Measurements from ENCODE around the gene PKNOX2. TPM values are rescaled to one million over a fixed set of nuclear protein-coding genes. Genes with fewer than 3 reads are reported as not detected.

The PKNOX2 gene
- total RNA-seq, 1 donor from 2014 or later = 20.2 TPM

DNA sequence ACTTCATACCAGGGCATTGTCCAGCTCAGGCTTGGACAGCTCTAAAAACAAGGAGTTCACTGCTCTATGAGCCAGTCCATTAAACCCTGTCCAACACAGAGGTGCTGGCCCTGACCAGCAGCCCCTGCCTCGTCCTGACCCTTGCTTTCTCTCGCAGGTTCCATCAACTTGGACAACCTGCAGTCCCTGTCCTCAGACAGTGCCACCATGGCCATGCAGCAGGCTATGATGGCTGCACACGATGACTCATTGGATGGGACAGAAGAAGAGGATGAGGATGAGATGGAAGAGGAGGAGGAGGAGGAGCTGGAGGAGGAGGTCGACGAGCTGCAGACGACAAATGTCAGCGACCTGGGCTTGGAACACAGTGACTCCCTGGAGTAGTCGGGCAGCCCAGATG, 266.5 kb downstream of the PKNOX2 start:
- no peak for DNase-seq (ENCODE audit: low read depth)

DNA sequence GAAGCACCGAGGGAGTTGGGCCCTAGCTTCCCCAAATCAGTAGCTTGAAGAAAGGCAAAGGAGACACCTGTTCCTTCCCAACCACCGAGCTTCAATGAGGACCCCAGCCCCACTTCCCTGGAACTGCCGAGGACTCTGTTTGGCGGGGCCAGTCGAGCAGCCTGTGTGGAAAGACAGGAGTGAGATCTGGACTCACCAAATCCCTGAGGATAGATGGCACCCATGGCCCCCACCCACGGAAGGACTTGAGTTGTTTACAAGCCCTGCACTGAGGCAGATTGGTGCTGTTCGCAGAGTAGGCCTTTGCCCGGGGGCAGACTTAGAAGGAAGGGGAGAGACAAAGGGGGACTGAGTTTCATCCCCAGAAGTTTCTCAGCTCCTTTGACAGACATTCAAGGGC, 266.9 kb downstream of the PKNOX2 start:
- DNase-seq (ENCODE audit: low read depth) = no peak

DNA sequence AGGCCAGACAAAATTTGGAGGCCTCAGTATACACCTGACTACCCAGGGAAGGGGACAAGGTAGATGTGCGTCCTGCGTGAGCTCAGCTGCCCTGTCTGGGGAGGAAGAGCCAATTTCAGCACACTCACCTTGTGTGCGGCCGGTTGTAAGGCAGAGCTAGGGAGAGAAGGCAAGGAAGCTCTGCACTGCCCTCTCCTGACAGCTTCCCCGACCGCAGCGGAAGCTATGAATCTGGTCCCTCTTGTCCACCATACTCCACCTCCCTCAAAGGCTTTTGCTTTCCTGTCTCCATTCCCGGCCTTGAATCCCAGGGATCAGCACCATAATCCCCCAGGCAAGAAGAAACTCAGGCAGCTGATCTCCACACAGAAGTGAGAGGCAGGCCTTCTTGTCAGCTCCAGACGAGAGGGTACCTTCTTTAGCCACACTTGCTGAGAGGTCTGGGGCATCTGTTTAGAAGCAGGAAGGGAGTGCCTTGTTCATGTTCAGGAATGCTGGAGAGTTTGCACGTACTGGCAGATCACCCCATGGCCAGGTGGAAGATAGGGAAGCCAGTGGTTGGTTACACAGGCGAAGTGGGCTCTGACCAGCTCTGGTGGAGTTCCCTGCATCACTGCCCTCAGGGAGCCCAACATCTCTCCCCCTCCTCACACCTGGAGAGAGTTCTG, 269.0 kb downstream of the PKNOX2 start:
- peak; percentile 49 for DNase-seq (ENCODE audit: low read depth)

- no peak for DNase-seq (ENCODE audit: low read depth)
Measured at GRCh38 chr11:125435461-125436238, 271.1 kb downstream of the PKNOX2 start.

DNA sequence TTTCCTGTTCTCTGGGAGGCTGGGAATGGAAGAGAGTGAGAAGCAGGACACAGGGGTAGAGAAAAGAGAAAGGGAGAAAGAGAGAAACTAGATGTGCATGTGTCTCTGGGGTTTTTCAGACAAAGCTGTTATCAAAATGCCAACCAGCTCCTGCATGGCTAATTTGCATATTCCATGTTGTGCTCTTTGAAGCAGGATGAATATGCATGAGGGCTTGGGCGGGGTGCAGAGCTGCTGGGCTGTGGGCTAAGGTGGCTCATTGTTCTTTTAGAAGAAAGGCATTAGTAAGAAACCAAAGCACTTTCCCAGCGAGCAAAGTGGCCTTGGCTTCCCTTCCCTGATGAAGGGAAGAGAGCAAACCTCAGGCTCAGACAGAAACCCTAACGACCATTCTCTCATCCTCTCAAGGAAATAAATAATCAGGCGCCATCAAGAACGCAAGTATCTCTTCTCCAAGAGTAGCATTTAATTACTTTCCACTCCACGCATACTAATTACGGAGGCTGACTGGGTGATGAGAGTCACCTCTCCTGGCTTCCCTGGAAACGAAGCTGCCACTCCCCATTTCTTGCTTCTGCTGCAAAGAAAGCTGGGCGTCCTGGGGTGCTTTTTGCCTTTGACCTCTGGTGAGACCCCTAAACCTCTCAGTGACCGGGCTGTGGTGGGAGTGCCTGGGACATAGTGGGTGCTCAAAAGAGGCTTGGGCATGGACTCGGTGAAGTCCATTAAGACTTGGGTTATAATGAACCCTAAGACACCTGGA, 277.3 kb downstream of the PKNOX2 start:
- no peak for DNase-seq (ENCODE audit: low read depth)

DNA sequence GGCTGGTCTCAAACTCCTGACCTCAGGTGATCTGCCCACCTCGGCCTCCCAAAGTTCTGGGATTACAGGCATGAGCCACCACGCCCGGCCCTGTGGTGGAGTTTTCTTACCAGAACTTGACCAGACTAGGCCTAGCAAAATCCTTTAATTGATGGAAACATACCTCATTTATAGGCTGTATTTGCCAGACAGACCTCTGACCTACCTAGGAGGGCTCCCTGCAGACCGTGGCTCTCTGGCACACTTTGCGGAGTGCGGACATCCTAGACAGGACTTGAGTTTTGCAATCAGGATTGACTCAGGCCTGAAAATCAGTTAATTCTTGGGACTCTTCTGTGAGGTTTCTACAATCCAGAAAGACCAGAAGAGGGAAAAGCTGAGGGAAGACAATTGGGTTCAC, 278.4 kb downstream of the PKNOX2 start:
- no peak for DNase-seq (ENCODE audit: low read depth)

DNA sequence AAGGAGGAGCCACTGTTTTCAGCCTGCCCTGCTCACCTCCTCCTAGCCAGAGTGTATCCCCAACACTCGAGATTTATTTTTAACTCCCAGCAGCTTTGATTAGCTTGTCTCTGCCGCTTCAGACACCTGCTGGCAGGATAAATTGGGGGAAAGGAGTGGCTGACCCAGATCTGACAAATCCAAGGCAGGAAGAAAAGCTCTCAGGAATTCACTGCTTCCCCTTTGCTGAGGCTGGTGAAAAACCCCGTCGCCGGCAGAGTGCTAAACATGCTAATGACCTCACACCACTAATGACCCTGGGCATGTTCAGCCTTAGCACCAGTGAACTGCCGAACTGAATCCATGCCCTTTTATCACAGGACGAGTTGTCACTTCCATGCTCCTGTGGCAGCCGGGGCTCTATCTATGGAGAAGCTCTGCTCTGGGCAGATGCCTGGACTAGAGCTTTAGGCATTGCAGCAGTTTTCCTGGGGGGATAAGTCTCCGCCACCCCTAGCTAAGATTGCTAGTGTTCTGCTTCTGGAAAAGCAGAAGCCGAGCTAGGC, 279.3 kb downstream of the PKNOX2 start:
- peak; percentile 44 for DNase-seq (ENCODE audit: low read depth)

- no peak for DNase-seq (ENCODE audit: low read depth)
Measured at GRCh38 chr11:125445731-125446130, 281.2 kb downstream of the PKNOX2 start.

- DNase-seq (ENCODE audit: low read depth) = no peak
Measured at GRCh38 chr11:125446279-125446678, 281.7 kb downstream of the PKNOX2 start.

DNA sequence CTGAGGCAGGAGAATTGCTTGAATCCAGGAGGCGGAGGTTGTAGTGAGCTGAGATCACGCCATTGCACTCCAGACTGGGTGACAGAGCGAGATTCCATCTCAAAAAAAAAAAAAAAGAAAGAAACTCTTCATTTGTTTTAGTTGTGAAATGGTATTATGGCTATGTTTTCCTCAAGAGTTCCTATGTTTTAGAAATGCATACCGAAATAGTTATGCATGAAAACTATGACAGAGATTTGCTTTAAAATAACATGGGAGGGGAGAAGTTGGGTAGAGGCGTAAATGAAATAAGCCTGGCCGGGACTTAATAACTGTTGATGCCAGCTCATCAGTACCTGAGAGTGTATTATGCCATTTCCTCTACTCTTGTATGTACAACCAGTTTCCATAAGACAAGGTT, 283.2 kb downstream of the PKNOX2 start:
- DNase-seq (ENCODE audit: low read depth) = no peak

- DNase-seq (ENCODE audit: low read depth) = no peak
Measured at GRCh38 chr11:125448136-125448535, 283.6 kb downstream of the PKNOX2 start.

DNA sequence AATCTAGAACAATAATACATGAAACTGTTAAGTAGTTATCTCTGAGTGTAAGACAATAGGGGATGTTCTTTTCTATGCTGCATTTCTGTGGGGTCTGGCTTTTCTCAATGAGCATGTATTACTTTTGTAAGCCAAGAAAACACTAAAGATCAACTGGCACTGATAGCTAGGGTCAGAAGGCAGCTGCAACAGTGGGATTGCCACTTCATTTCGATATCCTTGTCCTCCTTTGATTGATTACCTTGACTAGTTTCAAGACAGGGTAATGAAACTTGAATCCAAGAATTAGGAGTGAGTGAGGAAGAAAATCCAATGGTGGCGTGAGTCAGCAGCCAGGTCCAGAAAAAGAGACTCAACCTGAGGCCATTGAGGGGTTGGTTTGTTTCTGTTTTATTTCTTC, 285.0 kb downstream of the PKNOX2 start:
- no peak for DNase-seq (ENCODE audit: low read depth)

GRCh38 chr11:125451400-125452124, 287.0 kb downstream of the PKNOX2 start:
- peak; percentile 35 for DNase-seq (ENCODE audit: low read depth)

DNA sequence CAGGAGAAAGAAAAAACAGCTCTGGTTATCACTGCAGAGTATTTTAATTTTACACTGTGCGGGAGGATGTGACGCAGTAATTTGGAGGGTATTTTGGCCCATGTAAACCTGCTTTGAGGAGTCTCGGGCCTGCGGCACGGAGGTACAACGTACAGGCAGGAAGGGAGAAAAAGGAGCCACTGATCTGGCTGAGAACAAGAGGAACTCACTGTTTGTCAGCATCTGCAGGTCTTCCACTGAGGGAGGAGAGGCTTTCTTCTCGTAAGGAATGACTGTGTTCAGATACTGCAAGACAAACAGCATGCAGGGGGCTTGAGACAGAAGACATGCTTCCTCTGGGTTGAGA, 287.5 kb downstream of the PKNOX2 start:
- DNase-seq (ENCODE audit: low read depth) = no peak

DNA sequence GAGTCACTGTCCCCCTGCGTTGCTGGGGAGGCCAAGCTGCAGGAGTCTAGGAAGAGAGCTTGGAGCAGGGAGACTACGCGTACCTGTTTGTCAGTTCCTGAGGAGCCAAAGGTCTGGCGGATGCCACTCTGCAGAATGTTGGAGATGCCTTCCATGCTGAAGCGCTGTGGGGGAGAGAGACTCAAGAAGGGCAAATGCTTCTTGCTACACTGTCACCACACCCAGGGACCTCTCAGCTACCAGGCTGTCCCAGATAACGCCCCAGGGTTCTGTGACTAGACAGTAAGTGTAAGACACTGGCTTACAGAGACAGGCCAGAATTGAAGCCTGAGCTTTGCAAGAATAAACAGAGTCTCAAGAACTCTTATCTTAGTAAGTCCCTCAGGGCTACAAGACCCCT, 289.5 kb downstream of the PKNOX2 start:
- DNase-seq (ENCODE audit: low read depth) = no peak

DNA sequence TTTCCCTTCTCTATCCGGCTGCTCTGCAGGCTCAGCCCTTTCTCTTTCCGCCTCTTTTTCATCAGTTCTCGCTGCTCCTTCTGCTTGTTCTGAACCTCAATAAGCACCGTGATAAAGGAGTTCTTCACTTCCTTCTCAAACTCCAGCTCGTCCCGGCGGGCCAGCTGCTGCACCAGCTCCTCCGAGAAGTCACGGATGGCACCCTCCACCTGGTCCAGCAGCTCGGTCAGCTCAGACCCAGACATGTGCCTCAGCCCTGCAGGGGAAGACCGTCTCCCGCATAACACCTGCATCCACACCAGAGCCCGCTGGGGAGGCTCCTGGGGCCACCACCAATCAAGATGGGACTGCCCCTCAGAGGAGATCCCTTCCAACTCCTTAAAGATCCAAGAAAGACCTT, 291.3 kb downstream of the PKNOX2 start:
- DNase-seq (ENCODE audit: low read depth) = no peak

GRCh38 chr11:125457814-125458343, 293.3 kb downstream of the PKNOX2 start:
- peak; percentile 85 for DNase-seq (ENCODE audit: low read depth)

DNA sequence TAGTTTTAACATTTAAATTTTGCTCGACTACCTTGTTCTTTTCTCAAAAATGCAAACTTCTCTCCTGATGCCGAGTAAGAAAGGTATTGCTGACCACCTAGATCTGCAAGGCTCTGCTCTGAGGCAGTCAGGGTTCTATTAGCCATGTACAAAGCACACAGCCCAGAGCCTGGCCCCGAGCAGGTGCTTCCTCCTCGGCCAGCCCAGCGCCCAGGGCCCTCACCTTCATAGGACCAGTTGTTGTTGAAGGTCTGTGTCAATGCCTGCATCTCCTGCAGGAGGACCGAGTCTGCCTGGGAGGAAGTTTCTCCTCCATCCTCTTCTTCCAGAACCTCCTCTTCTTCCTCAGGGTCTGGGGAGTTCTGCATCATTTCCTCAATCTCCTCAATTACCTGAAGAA, 295.7 kb downstream of the PKNOX2 start:
- no peak for DNase-seq (ENCODE audit: low read depth)

- no peak for DNase-seq (ENCODE audit: low read depth)
Measured at GRCh38 chr11:125463590-125464269, 299.2 kb downstream of the PKNOX2 start.

DNA sequence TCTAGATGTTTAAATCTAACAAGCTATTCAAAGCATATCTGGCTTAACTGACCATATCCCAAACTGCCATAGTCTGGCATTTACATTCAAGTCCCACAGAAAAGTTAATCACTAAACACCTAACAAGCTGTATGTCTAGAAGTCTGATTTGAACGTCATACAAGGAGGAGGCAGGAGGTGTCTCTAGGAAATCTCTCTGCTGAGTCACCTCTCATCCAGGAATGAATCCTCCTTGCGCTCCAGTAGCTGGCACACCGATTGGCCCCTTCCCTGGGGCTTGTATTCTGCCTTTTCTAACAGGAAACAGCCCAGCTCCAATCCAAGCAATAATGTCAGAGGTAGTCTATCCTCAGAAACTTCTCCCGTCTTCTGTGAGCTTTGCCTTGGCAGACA, 299.7 kb downstream of the PKNOX2 start:
- DNase-seq (ENCODE audit: low read depth) = no peak

DNA sequence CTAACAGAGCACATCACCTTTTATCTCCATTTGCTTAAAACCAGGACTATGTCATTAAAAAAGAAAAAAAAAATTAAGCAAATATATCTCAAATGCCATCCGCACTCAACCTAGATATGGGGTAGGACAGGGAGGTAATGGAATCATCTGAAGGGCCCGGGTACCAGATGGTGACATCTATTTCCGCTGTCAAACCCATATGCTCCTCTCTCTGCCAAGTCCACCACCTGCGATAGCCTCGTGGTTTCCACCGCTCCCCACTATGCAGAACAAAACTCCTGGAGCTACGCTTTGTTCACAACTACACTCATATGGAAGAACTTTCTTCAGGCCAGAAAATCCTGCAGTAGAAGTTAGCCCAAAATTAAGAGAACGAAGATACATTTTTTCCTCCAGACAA, 300.1 kb downstream of the PKNOX2 start:
- no peak for DNase-seq (ENCODE audit: low read depth)

All from myocyte (in vitro differentiated cells).